Lower leg skin (tissue), 3 donors: Measurements from ENCODE around the gene CCL17.

ENCODE experiments used
- POLR2A ChIP-seq, 2 donors: fragments of 450-650 bp; IDR thresholded peaks; one replicate each; pipeline ENCODE4 v1.6.1; 2016 to 2017; ENCODE audit warnings: antibody characterized with exemption in 2 of 2, mild to moderate bottlenecking in 1 of 2, moderate library complexity in 1 of 2
- TF ChIP-seq, protein P1 (sequence below), 3 donors: fragments of 450-650 bp; IDR thresholded peaks; one replicate each; pipeline ENCODE4 v1.5.1; 2016; ENCODE audit warnings: antibody characterized with exemption in 3 of 3, mild to moderate bottlenecking in 3 of 3, moderate library complexity in 2 of 3

DNA sequence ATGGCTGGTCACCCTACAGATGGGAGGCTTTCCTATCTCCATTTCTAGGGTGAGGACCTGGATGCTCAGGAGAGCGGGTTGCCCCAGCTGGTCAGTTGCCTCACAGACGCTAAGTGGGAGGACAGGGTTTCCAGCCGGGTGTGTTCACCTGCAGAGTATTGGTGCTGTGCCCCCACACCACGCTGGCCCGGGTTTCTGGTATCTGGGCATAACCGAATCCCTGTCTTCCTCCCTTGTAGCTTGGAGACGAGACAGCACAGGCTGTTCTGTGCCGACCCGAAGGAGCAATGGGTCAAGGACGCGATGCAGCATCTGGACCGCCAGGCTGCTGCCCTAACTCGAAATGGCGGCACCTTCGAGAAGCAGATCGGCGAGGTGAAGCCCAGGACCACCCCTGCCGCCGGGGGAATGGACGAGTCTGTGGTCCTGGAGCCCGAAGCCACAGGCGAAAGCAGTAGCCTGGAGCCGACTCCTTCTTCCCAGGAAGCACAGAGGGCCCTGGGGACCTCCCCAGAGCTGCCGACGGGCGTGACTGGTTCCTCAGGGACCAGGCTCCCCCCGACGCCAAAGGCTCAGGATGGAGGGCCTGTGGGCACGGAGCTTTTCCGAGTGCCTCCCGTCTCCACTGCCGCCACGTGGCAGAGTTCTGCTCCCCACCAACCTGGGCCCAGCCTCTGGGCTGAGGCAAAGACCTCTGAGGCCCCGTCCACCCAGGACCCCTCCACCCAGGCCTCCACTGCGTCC is 22.6 kb upstream of the CCL17 start:
- TF ChIP-seq, protein P1, sequence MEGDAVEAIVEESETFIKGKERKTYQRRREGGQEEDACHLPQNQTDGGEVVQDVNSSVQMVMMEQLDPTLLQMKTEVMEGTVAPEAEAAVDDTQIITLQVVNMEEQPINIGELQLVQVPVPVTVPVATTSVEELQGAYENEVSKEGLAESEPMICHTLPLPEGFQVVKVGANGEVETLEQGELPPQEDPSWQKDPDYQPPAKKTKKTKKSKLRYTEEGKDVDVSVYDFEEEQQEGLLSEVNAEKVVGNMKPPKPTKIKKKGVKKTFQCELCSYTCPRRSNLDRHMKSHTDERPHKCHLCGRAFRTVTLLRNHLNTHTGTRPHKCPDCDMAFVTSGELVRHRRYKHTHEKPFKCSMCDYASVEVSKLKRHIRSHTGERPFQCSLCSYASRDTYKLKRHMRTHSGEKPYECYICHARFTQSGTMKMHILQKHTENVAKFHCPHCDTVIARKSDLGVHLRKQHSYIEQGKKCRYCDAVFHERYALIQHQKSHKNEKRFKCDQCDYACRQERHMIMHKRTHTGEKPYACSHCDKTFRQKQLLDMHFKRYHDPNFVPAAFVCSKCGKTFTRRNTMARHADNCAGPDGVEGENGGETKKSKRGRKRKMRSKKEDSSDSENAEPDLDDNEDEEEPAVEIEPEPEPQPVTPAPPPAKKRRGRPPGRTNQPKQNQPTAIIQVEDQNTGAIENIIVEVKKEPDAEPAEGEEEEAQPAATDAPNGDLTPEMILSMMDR (IDR thresholded peaks at IDR 0.05): no peak
- TF ChIP-seq POLR2A (IDR thresholded peaks at IDR 0.05): no peak
